GM21786 (cell line): Measurements from ENCODE around the gene UBAC2.
A peak's percentile ranks its signal among the peaks of the same experiment; 100 is the strongest.

Source experiments
- ATAC-seq: cut with Tn5 transposase; IDR thresholded peaks from one replicate; pipeline ENCODE4 v1.9.1; 2021; ENCODE audit not compliant: unreplicated experiment

The UBAC2 gene

DNA sequence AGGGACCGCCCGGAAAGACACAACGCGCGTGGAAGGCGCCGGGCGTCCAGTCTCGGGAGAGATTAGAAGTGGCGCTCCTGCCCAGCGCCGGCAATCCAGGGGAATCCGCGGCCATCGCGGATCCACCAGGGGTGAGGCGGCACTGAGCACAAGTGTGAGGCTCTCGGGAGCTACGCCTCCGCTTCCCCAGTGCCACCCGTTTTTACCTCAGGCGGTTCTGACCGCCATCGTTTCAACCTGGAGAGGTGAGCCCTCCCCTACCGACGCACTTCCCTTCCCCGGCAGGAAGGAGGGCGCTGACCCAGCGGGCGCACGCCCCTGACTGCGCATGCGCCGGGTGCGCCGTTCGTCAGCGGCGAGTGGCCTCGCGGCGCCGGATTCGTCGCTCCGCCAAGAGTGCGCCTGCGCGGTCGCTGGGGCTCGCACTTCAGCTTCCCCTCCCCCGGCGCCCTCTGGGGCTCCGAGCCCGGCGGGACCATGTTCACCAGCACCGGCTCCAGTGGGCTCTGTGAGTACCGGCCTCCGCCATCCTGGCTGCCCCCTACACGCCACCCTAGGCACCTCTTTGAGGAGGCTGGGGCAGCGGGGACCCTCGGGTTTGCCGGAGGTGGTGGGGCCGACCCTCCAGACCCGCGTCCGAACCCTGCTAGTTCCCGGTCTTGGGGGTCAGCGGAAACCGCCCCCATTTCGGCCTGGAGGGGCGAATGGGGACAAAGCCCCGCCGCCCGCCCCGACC, at the start of gene UBAC2:
UBAC2 (plus strand) TSS at position 423 of the 736 bp plus-strand sequence; CDS start at position 478, 55 bp downstream.
- ATAC-seq = peak; percentile 65

DNA sequence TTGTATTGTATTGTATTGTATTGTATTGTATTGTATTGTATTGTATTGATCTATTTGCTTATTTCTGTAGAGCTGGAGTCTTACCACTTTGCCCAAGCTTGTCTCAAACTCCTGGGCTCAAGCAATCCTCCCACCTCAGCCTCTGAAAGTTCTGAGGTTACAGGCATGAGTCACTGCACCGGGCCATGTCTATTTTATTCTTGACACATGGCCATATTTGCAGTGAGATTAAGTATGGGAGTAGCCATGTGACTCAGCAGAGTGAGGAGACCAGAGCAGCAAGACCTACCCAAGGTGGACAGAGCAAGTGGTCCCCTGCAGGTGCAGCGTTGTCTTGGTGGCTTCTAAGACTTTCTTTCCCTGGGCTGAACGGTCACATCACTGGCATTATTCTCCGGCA, 49.1 kb upstream of the UBAC2 start:
- ATAC-seq = peak; percentile 71

GRCh38 chr13:99153219-99153618, 47.4 kb upstream of the UBAC2 start:
- no peak for ATAC-seq

GRCh38 chr13:99154064-99154463, 46.6 kb upstream of the UBAC2 start:
- ATAC-seq = peak; percentile 54

DNA sequence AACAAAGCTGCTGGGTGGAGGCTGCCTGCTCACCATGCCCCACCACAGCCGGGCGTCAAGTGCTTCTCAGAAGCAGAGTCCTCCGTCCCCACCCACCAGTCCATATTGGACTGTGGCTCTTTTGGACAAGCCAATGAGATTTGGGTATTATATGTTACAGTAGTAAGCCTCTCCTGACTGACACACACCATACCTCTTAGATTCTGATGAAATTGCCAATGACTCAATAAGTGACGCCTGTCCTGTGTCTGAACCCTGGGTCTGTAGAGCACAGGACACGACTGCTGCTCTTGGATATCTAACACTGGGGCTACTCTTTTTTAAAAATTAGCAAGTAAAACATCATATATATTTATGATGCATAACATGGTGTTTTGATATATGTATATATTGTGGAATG, 44.8 kb upstream of the UBAC2 start:
- no peak for ATAC-seq

- no peak for ATAC-seq
Measured at GRCh38 chr13:99157046-99157445, 43.6 kb upstream of the UBAC2 start.

DNA sequence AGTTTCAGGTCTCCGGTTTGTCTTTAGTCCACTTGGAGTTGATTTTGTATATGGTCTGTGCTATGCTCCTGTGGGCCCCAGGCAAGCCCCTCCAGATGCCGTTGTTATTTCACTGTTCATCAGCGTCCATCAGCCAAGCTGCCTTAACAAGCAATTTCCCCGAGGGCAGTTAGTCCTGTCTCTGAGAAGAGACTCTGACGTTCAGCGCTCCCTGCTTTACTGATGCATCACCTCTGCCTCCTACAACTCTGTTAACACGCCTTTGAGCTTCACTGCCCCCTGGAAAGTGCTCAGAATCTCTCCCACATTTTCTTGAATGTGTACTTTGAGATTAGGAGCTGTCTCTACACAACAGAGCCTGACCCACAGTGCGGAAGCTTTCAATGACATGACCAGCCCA, 41.8 kb upstream of the UBAC2 start:
- no peak for ATAC-seq

DNA sequence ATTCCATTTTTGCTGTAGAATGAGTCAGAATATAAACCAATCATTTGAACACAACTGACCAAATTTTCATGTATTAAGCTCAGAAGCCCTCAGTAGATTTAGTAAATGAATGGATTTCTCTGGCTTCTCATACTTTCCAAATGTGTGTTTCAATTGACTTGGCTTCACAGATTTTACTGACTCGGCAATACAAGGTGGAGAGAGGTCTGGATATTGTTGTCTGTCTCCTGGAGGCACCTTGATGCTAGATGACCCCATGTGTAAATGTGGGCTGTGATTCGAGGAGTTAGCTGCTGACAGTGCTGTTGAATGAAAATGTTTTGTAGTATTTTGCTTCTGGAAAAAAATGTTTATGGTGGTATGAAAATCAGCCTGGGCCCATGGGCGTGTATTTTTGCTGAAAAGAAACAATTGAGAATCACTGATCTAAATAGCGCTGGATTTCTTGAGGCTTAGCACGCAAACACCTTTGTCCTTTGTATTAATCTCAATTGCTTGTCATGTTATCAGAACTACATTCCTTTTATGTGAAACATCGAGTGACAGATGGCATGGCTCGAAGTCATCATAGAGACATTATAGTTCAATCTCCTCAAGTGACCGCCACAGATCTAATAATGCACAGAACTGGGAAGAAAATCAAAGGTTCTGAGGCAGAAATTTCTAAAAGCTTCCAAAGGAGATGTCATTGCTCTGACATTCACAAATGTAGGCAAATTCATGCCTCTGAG, 41.2 kb upstream of the UBAC2 start:
- no peak for ATAC-seq

- ATAC-seq = no peak
Measured at GRCh38 chr13:99160415-99160814, 40.2 kb upstream of the UBAC2 start.

- ATAC-seq = no peak
Measured at GRCh38 chr13:99161512-99161911, 39.1 kb upstream of the UBAC2 start.

DNA sequence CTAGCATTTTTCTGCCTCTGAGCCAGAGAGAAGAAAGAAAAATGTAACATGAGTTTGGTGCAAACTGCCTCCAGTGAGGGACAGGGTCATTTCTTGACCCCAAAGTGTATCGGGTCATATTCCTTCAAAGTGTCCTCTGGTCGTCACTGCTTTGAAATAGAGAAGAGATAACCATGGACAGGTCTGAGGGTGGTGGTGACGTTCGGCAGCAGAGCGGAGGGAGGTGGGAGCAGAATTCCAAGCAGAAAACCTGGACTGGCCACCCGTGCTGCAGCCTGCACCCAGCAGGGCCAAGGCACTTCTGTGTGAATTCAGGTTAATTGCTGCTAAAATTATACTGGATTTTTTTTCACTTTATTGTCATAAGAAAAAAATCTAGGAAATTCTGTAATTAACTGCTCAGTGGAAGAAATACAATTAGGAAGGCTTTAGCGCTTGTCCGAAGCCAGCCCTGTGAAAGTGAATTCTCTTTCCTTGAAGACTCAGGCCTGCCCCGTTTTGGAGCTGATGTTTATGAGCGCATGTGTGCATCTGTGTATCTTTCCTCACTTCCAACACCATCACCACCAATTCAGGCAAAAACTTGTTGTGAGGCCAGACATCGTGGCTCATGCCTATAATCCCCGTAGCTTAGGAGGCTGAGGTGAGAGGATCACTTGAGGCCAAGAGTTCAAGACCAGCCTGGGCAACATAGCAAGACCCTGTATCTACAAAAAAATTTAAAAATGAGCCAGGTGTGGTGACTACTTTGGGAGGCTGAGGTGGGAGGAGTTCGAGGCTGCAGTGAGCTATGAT, 37.9 kb upstream of the UBAC2 start:
- ATAC-seq = no peak

- ATAC-seq = no peak
Measured at GRCh38 chr13:99164226-99164625, 36.4 kb upstream of the UBAC2 start.

GRCh38 chr13:99165753-99166587, 34.7 kb upstream of the UBAC2 start:
- ATAC-seq = no peak

DNA sequence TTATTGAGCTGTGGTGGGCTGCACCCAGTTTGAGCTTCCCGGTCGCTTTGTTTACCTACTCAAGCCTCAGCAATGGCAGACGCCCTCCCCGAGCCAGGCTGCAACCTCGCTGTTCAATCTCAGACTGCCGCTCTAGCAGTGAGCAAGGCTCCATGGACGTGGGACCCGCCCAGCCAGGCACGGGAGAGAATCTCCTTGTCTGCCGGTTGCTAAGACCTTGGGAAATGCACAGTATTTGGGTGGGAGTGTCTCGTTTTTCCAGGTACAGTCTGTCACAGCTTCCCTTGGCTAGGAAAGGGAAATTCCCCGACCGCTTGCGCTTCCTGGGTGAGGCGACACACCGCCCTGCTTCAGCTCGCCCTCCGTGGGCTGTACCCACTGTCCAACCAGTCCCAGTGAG, 27.7 kb upstream of the UBAC2 start:
- no peak for ATAC-seq

- ATAC-seq = no peak
Measured at GRCh38 chr13:99173606-99174005, 27.0 kb upstream of the UBAC2 start.

- no peak for ATAC-seq
Measured at GRCh38 chr13:99174533-99175100, 26.0 kb upstream of the UBAC2 start.

DNA sequence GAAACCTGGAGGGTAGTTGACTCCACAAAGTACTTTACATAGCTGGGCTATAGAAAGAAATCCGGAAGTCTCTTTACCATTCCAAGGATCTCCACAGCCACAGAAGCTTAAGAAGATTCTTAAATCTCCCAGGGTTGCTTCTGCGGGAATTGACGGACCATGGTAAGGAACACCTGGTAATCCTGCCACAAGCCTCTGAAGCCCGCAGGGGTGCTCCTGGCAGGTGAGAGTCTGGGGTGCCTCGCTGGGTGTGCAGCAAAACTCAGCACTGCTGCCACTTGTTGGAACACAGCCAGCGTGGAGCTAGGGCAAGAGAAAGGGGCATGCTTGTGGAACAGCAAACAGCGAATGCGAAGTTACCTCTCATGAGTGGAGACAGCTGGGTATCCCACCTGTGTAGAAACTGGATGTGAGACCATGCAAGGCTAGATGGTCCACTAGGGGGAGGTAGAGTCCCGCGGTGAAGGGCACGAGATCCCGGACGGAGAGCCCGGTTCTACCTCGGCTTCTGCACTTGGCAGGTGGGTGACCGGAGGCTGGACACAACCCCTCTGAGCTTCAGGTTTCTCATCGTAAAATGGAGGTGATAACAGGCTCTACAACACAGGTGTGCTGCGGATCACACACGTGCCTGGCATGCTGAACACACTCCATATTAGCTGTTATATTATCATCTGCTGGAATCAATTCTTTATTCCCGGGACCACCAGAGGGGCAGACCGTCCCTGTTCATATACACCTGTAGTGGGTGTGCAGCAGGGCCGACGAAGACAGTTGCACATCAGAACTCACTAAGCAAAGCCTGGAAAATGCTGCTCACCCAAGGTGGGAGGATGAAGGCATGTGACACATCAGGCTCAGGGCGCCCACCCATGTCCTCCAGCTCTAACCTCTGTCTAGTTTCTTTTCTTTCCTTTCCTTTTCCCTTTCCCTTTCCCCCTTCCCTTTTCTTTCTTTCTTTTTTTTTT, 24.1 kb upstream of the UBAC2 start:
- peak; percentile 74 for ATAC-seq

GRCh38 chr13:99178636-99179035, 22.0 kb upstream of the UBAC2 start:
- peak; percentile 71 for ATAC-seq

DNA sequence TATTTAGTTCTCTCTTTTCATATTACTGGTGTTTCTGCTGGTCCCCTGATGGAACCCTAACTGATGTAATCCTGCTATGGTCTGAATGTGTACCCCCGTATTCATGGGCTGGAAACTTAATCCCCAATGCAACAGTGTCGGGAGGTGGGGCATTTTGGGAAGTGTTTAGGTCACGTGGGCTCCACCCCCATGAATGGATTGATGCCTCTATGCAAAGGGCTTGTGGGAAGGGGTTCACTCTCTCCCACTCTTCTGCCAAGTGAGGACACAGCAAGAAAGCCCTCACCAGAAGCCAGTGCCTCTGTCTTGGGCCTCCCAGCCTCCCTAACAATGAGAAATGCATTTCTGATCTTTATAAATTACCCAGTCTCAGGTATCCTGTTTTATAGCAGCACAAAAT, 21.2 kb upstream of the UBAC2 start:
- no peak for ATAC-seq
